ENCODE measurements around the gene NEGR1.

DNA sequence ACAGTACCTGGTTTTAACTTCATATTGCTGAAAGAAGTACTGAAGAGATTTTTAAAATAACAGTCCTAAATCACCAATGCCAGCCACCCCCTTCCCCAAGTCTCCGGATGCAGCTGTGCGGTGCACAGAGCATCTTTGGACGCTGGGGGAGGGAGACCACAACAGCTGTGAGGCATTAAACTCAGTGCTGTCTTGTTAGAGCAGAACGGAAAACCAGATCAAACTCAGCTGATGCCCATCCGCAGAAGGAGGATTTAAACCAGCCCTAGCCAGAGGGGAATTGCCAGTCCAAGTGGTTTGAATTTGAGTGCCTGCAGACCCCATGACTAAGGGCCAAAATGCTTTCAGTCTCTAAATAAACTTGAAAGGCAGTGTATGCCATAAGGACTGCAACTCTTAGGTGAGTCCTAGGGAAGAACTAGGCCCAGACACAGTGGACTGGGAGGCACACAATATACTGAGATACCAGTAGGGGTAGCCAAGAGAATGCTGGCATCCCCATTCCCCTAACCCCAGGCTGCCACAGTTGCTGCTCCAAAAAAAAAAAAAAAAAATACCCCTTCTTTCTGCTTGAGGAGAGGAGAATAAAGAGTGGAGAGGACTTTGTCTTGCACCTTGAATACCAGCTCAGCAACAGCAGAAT is 576.2 kb downstream of the NEGR1 start:
- no peak for TF ChIP-seq POLR2A (IDR thresholded peaks at IDR 0.05)
- TF ChIP-seq, protein P1, sequence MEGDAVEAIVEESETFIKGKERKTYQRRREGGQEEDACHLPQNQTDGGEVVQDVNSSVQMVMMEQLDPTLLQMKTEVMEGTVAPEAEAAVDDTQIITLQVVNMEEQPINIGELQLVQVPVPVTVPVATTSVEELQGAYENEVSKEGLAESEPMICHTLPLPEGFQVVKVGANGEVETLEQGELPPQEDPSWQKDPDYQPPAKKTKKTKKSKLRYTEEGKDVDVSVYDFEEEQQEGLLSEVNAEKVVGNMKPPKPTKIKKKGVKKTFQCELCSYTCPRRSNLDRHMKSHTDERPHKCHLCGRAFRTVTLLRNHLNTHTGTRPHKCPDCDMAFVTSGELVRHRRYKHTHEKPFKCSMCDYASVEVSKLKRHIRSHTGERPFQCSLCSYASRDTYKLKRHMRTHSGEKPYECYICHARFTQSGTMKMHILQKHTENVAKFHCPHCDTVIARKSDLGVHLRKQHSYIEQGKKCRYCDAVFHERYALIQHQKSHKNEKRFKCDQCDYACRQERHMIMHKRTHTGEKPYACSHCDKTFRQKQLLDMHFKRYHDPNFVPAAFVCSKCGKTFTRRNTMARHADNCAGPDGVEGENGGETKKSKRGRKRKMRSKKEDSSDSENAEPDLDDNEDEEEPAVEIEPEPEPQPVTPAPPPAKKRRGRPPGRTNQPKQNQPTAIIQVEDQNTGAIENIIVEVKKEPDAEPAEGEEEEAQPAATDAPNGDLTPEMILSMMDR (IDR thresholded peaks at IDR 0.05): no peak

All from heart left ventricle (tissue), 13 donors.